ENCODE data around the gene PTCHD4. TPM values are rescaled to one million over a fixed set of nuclear protein-coding genes. Genes with fewer than 3 reads are reported as not detected.

PTCHD4 gene
- total RNA-seq, 1 experiment from 2014 or later = 0.96 TPM

GRCh38 chr6:48078120-48078519 lies 32.9 kb downstream of the PTCHD4 start:
- H2BK12ac ChIP-seq (ENCODE audit: insufficient read length, low read depth, low read length) = no peak overlapping the region
- H4K8ac ChIP-seq (replicated peaks; ENCODE audit: insufficient read length, low read depth, low read length) = no peak overlapping the region
- H2AK5ac ChIP-seq (ENCODE audit: insufficient read length, low read length) = no peak overlapping the region
- TF ChIP-seq CTCF (conservative IDR thresholded peaks at IDR 0.05) = no peak
- H3K4me2 ChIP-seq (ENCODE audit: insufficient read depth, insufficient read length, low read length) = no peak overlapping the region
- no peak overlapping the region for H2AFZ ChIP-seq (ENCODE audit: low read length)
- H2BK20ac ChIP-seq (ENCODE audit: low read depth, low read length, poor library complexity, severe bottlenecking) = no peak overlapping the region
- no peak overlapping the region for H3K4me3 Mint-ChIP-seq
- no peaks in the 10 kb centered on the region for H4K20me1 ChIP-seq (ENCODE audit: control insufficient read depth, insufficient read depth, insufficient read length)
- H3K23ac ChIP-seq (ENCODE audit: insufficient read length, low read depth, low read length) = no peak overlapping the region
- no peaks in the 10 kb centered on the region for H3K23me2 ChIP-seq (ENCODE audit: insufficient read length, low read depth, low read length, poor library complexity, severe bottlenecking)
- H2BK15ac ChIP-seq (ENCODE audit: low read depth, low read length) = no peak overlapping the region
- H3K79me2 ChIP-seq (ENCODE audit: insufficient read depth, low read length) = no peaks in the 10 kb centered on the region
- H3K9me3 ChIP-seq (ENCODE audit: control insufficient read depth, low read depth, low read length) = no peaks in the 10 kb centered on the region
- peaks cover 9% of the 10 kb centered on the region; the same call in 1 of the 2 replicates for H3K4me1 ChIP-seq (ENCODE audit: insufficient read depth, low read length)
- H3K4ac ChIP-seq (ENCODE audit: low read depth, low read length) = no peak overlapping the region
- no peak overlapping the region for H3K14ac ChIP-seq (ENCODE audit: insufficient read depth, low read length)
- H3K18ac ChIP-seq (ENCODE audit: insufficient read length, low read depth, low read length) = no peak overlapping the region
- H3K27ac Mint-ChIP-seq = no peak overlapping the region
- H3K56ac ChIP-seq (ENCODE audit: insufficient read length, low read depth, low read length) = no peak overlapping the region
- DNase-seq = no peak
- H3K27me3 Mint-ChIP-seq (ENCODE audit: low read depth) = no peaks in the 10 kb centered on the region
- no peaks in the 10 kb centered on the region for H3K79me1 ChIP-seq (ENCODE audit: insufficient read depth, low read depth, low read length, poor library complexity, severe bottlenecking)
- H3K4me1 Mint-ChIP-seq = peaks cover 12 to 15% of the 10 kb centered on the region in 2 experiments
- peaks cover 6 to 12% of the 10 kb centered on the region in 2 experiments; a peak in 4 of 5 replicates for H3K9me3 Mint-ChIP-seq
- H2BK5ac ChIP-seq (ENCODE audit: insufficient read length, low read length) = no peak overlapping the region
- no peak overlapping the region for H4K91ac ChIP-seq (ENCODE audit: insufficient read length, low read depth, low read length)
- H3K27ac ChIP-seq (ENCODE audit: insufficient read length, low read depth, low read length) = no peak overlapping the region
- no peak overlapping the region for H4K5ac ChIP-seq (ENCODE audit: insufficient read length, low read depth, low read length)
- H3T11ph ChIP-seq (ENCODE audit: low read length) = no peak overlapping the region
- H3K36me3 Mint-ChIP-seq (ENCODE audit: insufficient read depth in 1 of 3, low read depth in 3 of 3) = peaks cover 0 to 12% (median 8%) of the 10 kb centered on the region in 3 experiments; a peak in 5 of 7 replicates
- no peaks in the 10 kb centered on the region for H3K27me3 ChIP-seq (ENCODE audit: insufficient read depth, low read length)
- no peak overlapping the region for H2BK120ac ChIP-seq (ENCODE audit: low read depth, low read length, poor library complexity, severe bottlenecking)
- H3K9ac ChIP-seq (ENCODE audit: extremely low read depth, insufficient read length, low read length) = no peak overlapping the region
